ENCODE measurements around the gene SEC24C. TPM values are rescaled to one million over a fixed set of nuclear protein-coding genes. Genes with fewer than 3 reads are reported as not detected.

Gene SEC24C
- total and polyA plus RNA-seq, 2 experiments from 2014 or later = 46.8 to 59.4 TPM

GRCh38 chr10:73808021-73808815 is 64.0 kb downstream of the SEC24C start:
- Histone ChIP-seq H2AFZ (no peak overlapping the region), H3K4me2 (no peak overlapping the region), H4K20me1 (ENCODE audit: insufficient read depth, poor library complexity, severe bottlenecking) (no peaks in the 10 kb centered on the region), H3K4me3 (no peak overlapping the region), H3K9me3 (ENCODE audit: low read depth) (no peaks in the 10 kb centered on the region), H3K79me2 (peaks cover 15% of the 10 kb centered on the region), H3K9me2 (replicated peaks; ENCODE audit: insufficient read depth) (no peaks in the 10 kb centered on the region), H3K4me1 (ENCODE audit: insufficient read depth) (no peaks in the 10 kb centered on the region), H3K27me3 (no peaks in the 10 kb centered on the region), H3K36me3 (replicated peaks; ENCODE audit: insufficient read depth, low read depth) (no peaks in the 10 kb centered on the region), H3K27ac (no peak overlapping the region)
- 97% methylated on average over 16 of the region's 16 CpGs for WGBS (ENCODE audit: low lambda C conversion rate, missing lambda C conversion rate)
- DNase-seq (ENCODE audit: low spot score) = no peak
- TF ChIP-seq EZH2phosphoT487 (IDR thresholded peaks at IDR 0.05; ENCODE audit: low read depth, severe bottlenecking, unreplicated experiment) (no peak), EZH2 (IDR thresholded peaks at IDR 0.05; ENCODE audit: borderline replicate concordance) (no peak), CTCF (IDR thresholded peaks at IDR 0.05; ENCODE audit: poor library complexity) (no peak)

- Histone ChIP-seq H3K4me1 (ENCODE audit: insufficient read depth) (no peaks in the 10 kb centered on the region), H3K36me3 (replicated peaks; ENCODE audit: insufficient read depth, low read depth) (no peaks in the 10 kb centered on the region), H3K9me3 (ENCODE audit: low read depth) (no peaks in the 10 kb centered on the region), H4K20me1 (ENCODE audit: insufficient read depth, poor library complexity, severe bottlenecking) (no peaks in the 10 kb centered on the region), H3K79me2 (peaks cover 15% of the 10 kb centered on the region), H3K27ac (no peak overlapping the region), H3K27me3 (no peaks in the 10 kb centered on the region), H2AFZ (no peak overlapping the region), H3K4me2 (no peak overlapping the region), H3K9me2 (replicated peaks; ENCODE audit: insufficient read depth) (no peaks in the 10 kb centered on the region), H3K4me3 (no peak overlapping the region)
- DNase-seq (ENCODE audit: low spot score) = no peak
- 67% methylated on average over 5 of the region's 5 CpGs for WGBS (ENCODE audit: low lambda C conversion rate, missing lambda C conversion rate)
- TF ChIP-seq EZH2phosphoT487 (IDR thresholded peaks at IDR 0.05; ENCODE audit: low read depth, severe bottlenecking, unreplicated experiment) (no peak), EZH2 (IDR thresholded peaks at IDR 0.05; ENCODE audit: borderline replicate concordance) (no peak), CTCF (IDR thresholded peaks at IDR 0.05; ENCODE audit: poor library complexity) (no peak)
Measured at GRCh38 chr10:73809061-73809818, 65.1 kb downstream of the SEC24C start.

GRCh38 chr10:73810358-73810734 is 66.2 kb downstream of the SEC24C start:
- H3K27ac ChIP-seq = no peak overlapping the region
- no peaks in the 10 kb centered on the region for H4K20me1 ChIP-seq (ENCODE audit: insufficient read depth, poor library complexity, severe bottlenecking)
- H3K79me2 ChIP-seq = peaks cover 15% of the 10 kb centered on the region
- no peaks in the 10 kb centered on the region for H3K27me3 ChIP-seq
- peak overlapping the region; percentile 98 for H3K4me2 ChIP-seq
- WGBS (ENCODE audit: low lambda C conversion rate, missing lambda C conversion rate) = 86% methylated on average over 7 of the region's 7 CpGs
- no peak for DNase-seq (ENCODE audit: low spot score)
- peak overlapping the region; percentile 82 for H2AFZ ChIP-seq
- no peaks in the 10 kb centered on the region for H3K9me3 ChIP-seq (ENCODE audit: low read depth)
- peak overlapping the region; percentile 94 for H3K4me3 ChIP-seq
- no peaks in the 10 kb centered on the region for H3K4me1 ChIP-seq (ENCODE audit: insufficient read depth)
- no peaks in the 10 kb centered on the region for H3K9me2 ChIP-seq (replicated peaks; ENCODE audit: insufficient read depth)
- TF ChIP-seq CTCF (IDR thresholded peaks at IDR 0.05; ENCODE audit: poor library complexity) = no peak
- no peak for TF ChIP-seq EZH2 (IDR thresholded peaks at IDR 0.05; ENCODE audit: borderline replicate concordance)
- TF ChIP-seq EZH2phosphoT487 (IDR thresholded peaks at IDR 0.05; ENCODE audit: low read depth, severe bottlenecking, unreplicated experiment) = no peak
- no peaks in the 10 kb centered on the region for H3K36me3 ChIP-seq (replicated peaks; ENCODE audit: insufficient read depth, low read depth)
